Hepatocyte (in vitro differentiated cells): Measurements from ENCODE around the gene TRMT44. TPM values are rescaled to one million over a fixed set of nuclear protein-coding genes. Genes with fewer than 3 reads are reported as not detected.

Source experiments
- DNase-seq: peaks from one replicate; pipeline ENCODE4 v3.0.0-alpha.2; 2016; ENCODE audit warnings: low spot score
- H2AFZ ChIP-seq: fragments of 200-600 bp; sonication (generic); 2 replicates; pipeline ENCODE4 v1.6.0; 2016; ENCODE audit warnings: antibody characterized with exemption, mild to moderate bottlenecking
- H3K27ac ChIP-seq: fragments of 200-600 bp; sonication (generic); 2 replicates; pipeline ENCODE4 v1.5.1; 2016; ENCODE audit warnings: mild to moderate bottlenecking
- H3K27me3 ChIP-seq: fragments of 200-600 bp; sonication (generic); 2 replicates; pipeline ENCODE4 v1.6.1; 2016
- H3K36me3 ChIP-seq: fragments of 200-600 bp; sonication (generic); replicated peaks from 2 replicates; pipeline ENCODE4 v1.5.1; 2016; ENCODE audit warnings: low read depth; ENCODE audit not compliant: insufficient read depth
- H3K4me1 ChIP-seq: fragments of 200-600 bp; sonication (generic); 2 replicates; pipeline ENCODE4 v1.5.1; 2016; ENCODE audit warnings: mild to moderate bottlenecking, moderate library complexity; ENCODE audit not compliant: insufficient read depth
- H3K4me2 ChIP-seq: fragments of 200-600 bp; sonication (generic); 2 replicates; pipeline ENCODE4 v1.6.0; 2016
- H3K4me3 ChIP-seq: fragments of 200-600 bp; sonication (generic); 2 replicates; pipeline ENCODE4 v1.5.1; 2016; ENCODE audit warnings: mild to moderate bottlenecking
- H3K79me2 ChIP-seq: fragments of 200-600 bp; sonication (generic); 2 replicates; pipeline ENCODE4 v1.6.0; 2017; ENCODE audit warnings: mild to moderate bottlenecking
- H3K9me2 ChIP-seq: fragments of 200-600 bp; sonication (generic); replicated peaks from 2 replicates; pipeline ENCODE4 v1.6.0; 2017; ENCODE audit warnings: mild to moderate bottlenecking; ENCODE audit not compliant: insufficient read depth
- H3K9me3 ChIP-seq: fragments of 200-600 bp; sonication (generic); 2 replicates; pipeline ENCODE4 v1.5.1; 2016; ENCODE audit warnings: low read depth, mild to moderate bottlenecking
- H4K20me1 ChIP-seq: fragments of 200-600 bp; sonication (generic); 2 replicates; pipeline ENCODE4 v1.6.0; 2016; ENCODE audit warnings: mild to moderate bottlenecking; ENCODE audit not compliant: insufficient read depth, poor library complexity, severe bottlenecking
- EZH2 ChIP-seq: fragments of 200-600 bp; sonication (generic); IDR thresholded peaks from 2 replicates; pipeline ENCODE4 v1.6.1; 2016; ENCODE audit warnings: antibody characterized with exemption, mild to moderate bottlenecking, borderline replicate concordance
- EZH2phosphoT487 ChIP-seq: fragments of 200-600 bp; sonication (generic); IDR thresholded peaks from one replicate; pipeline ENCODE4 v1.6.1; 2018; ENCODE audit warnings: antibody characterized with exemption, mild to moderate bottlenecking, low read depth, moderate library complexity; ENCODE audit not compliant: unreplicated experiment, severe bottlenecking
- WGBS: methylation state at CpG from one replicate; pipeline ENCODE4 v1.1.6; 2016; ENCODE audit warnings: low lambda C conversion rate; ENCODE audit errors: missing lambda C conversion rate; 5-methylcytosine and 5-hydroxymethylcytosine counted together
- polyA plus RNA-seq: library from polyadenylated mRNA; unstranded; fragments of >200 nt; fragmentation: Nextera tagmentation; extraction: Ambion mirVana; gene quantifications from 2 replicates; pipeline ENCODE4 v1.2.1, GENCODE V29; 2016
- total RNA-seq: library from RNA; depleted of rRNA; stranded (reverse); fragments of >200 nt; gene quantifications from 2 replicates; pipeline ENCODE4 v1.2.3, GENCODE V29; 2014
- TF ChIP-seq, protein P1 (sequence below): fragments of 200-600 bp; sonication (generic); IDR thresholded peaks from 2 replicates; pipeline ENCODE4 v1.5.1; 2016; ENCODE audit warnings: antibody characterized with exemption, mild to moderate bottlenecking; ENCODE audit not compliant: poor library complexity

TRMT44 gene
- total and polyA plus RNA-seq, 2 experiments from 2014 or later: 8.2 to 13.2 TPM

DNA sequence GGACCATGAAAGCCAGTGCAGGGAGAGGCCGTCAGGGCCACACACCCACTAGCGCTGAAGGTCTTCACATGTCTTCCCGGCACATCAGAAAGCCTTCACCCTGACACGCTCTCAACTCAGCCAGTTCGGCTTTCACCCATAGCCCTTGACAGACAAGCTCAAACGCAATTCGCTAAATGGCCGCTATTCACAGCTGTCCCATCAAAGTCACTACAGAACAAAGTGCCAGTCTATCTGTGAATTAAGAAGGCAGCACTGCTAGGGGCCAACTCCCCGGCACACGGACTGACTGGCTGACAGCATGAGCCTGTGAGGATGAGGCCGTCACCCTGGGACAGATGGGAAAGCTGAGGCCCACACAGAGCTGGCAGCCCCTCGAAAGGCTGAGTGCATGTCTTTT, 45.8 kb upstream of the TRMT44 start:
- Histone ChIP-seq H4K20me1 (no peaks in the 10 kb centered on the region), H3K36me3 (no peaks in the 10 kb centered on the region), H3K4me3 (no peak overlapping the region), H3K27me3 (no peaks in the 10 kb centered on the region), H3K4me2 (no peak overlapping the region), H3K79me2 (no peaks in the 10 kb centered on the region), H3K27ac (peak overlapping the region; percentile 73), H3K9me2 (no peaks in the 10 kb centered on the region), H3K9me3 (no peaks in the 10 kb centered on the region), H2AFZ (no peak overlapping the region), H3K4me1 (peaks cover 8% of the 10 kb centered on the region)
- DNase-seq: no peak
- TF ChIP-seq EZH2 (no peak), EZH2phosphoT487 (no peak)
- TF ChIP-seq, protein P1, sequence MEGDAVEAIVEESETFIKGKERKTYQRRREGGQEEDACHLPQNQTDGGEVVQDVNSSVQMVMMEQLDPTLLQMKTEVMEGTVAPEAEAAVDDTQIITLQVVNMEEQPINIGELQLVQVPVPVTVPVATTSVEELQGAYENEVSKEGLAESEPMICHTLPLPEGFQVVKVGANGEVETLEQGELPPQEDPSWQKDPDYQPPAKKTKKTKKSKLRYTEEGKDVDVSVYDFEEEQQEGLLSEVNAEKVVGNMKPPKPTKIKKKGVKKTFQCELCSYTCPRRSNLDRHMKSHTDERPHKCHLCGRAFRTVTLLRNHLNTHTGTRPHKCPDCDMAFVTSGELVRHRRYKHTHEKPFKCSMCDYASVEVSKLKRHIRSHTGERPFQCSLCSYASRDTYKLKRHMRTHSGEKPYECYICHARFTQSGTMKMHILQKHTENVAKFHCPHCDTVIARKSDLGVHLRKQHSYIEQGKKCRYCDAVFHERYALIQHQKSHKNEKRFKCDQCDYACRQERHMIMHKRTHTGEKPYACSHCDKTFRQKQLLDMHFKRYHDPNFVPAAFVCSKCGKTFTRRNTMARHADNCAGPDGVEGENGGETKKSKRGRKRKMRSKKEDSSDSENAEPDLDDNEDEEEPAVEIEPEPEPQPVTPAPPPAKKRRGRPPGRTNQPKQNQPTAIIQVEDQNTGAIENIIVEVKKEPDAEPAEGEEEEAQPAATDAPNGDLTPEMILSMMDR: no peak
- WGBS: 95% methylated on average over 12 of the region's 12 CpGs

DNA sequence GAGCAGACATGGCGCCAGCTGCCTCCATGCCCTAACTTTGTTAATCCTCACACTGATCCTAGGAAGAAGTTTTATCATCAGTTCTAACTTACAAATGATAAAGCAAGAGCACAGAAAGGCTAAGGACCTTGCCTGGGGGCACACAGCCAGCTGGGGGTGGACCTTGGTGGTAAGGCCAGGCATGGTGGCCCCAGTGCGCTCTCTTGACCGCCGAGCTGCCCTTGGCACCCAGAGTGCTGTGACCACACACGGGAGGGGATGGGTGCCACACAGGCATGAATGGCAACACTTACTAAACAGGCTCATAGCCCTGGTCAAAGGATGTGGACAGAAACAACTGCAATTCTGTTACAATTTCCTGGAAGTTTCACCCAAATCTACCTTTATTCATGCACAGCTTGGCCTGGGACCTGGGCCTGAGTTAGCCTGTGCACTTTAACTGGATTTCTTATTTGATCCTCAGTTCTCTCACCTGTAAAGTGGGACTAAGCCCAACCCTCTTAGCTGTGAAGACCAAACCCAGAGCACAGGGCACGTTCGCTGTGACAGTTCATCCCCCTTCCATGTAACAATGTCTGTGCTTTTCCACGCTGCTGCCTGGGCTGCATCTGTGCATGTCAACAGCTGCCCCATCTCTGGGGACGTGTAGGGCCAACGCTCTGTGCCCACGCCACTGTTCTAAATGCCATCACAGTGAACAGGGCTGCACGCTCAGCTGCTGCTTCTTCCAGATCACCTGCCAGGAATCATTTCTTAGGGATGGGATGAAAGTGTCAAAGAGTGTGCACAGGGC, 44.9 kb upstream of the TRMT44 start:
- 97% methylated on average over 12 of the region's 12 CpGs for WGBS
- Histone ChIP-seq H3K9me2 (no peaks in the 10 kb centered on the region), H3K4me2 (no peak overlapping the region), H3K27ac (no peak overlapping the region), H3K79me2 (no peaks in the 10 kb centered on the region), H4K20me1 (no peaks in the 10 kb centered on the region), H3K27me3 (no peaks in the 10 kb centered on the region), H3K36me3 (no peaks in the 10 kb centered on the region), H3K9me3 (no peaks in the 10 kb centered on the region), H3K4me1 (peaks cover 8% of the 10 kb centered on the region), H2AFZ (no peak overlapping the region), H3K4me3 (no peak overlapping the region)
- no peak for DNase-seq
- TF ChIP-seq EZH2 (no peak), EZH2phosphoT487 (no peak)
- TF ChIP-seq, protein P1: no peak

DNA sequence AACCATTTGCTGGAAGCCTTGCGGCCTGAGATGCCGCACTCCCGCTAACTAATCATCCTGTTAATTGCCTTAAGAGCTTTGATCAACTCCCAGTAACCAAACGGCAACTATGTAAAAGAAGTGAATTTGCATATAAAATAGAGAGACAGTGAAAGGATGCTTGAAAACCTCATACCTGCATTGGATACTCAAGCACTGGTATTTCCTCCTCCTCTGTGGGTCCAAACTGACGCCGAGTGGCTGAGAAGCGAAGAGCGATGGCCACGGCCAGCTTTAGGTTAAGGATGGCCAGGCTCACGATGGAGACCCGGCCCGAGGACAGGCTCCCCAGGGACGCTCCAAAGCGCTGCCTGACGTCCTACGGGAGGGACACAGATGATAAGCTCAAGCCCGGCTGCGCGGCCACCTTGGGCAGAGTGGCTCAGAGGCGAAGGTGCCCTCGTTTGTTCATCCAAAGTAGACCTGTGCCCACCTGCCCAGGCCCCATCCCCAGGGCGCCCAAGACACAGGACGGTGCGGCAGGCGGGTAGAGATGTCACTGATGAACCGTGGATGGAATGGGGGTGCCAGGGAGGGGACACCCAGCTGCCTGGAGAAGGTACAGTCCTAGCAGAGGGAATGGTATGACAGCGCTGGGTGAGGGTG, 43.7 kb upstream of the TRMT44 start:
- whole genome bisulfite sequencing: 93% methylated on average over 27 of the region's 27 CpGs
- no peaks in the 10 kb centered on the region for H3K9me3 ChIP-seq
- H2AFZ ChIP-seq: no peak overlapping the region
- no peak overlapping the region for H3K4me2 ChIP-seq
- no peaks in the 10 kb centered on the region for H3K27me3 ChIP-seq
- H3K9me2 ChIP-seq: no peaks in the 10 kb centered on the region
- H3K27ac ChIP-seq: no peak overlapping the region
- TF ChIP-seq EZH2phosphoT487 (no peak), EZH2 (no peak)
- TF ChIP-seq, protein P1: no peak
- peaks cover 8% of the 10 kb centered on the region for H3K4me1 ChIP-seq
- H3K4me3 ChIP-seq: no peak overlapping the region
- DNase-seq: no peak
- no peaks in the 10 kb centered on the region for H3K79me2 ChIP-seq
- H4K20me1 ChIP-seq: no peaks in the 10 kb centered on the region
- no peaks in the 10 kb centered on the region for H3K36me3 ChIP-seq
